Measurements from ENCODE around the gene CPB1. TPM values are rescaled to one million over a fixed set of nuclear protein-coding genes. Genes with fewer than 3 reads are reported as not detected.

The CPB1 gene
- total and polyA plus RNA-seq, 11 donors: 0.08 to 27.7 (median 2.0) TPM; not detected in 5

DNA sequence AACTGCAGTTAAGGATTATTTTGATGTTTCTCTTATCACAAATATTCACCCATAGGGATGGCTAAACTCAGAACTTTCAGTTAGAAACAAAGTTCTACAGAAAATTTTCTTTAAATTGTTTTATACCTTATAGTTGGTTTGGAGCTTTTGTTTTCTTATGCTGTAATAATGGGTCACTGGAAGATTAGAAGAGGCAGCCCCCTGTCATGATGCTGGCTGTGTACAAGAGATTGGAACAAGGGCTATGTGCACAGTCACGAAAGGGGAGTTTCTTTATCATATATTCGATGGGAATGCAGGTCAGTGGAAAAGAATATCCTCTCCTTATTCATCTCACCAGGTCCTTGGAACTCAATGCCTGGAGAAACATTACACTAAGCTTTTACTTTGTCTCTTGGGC is 25.5 kb downstream of the CPB1 start:
- H3K4me3 ChIP-seq: no peak overlapping the region
- ATAC-seq (no peak), DNase-seq (no peak)
- H3K9me3 ChIP-seq: no peaks in the 10 kb centered on the region
- WGBS, 4 donors: 59 to 85% (median 73%) methylated on average over 2 of the region's 2 CpGs
- intact Hi-C loops (cut with DNase I): loop anchor here in 1 of 10 donors (10.0 kb wide), 1 partner anchor 422 kb away; no protein-coding TSS in a partner anchor
- H3K4me1 ChIP-seq: peaks cover 0 to 4% (median 0%) of the 10 kb centered on the region in 12 donors
- no peak overlapping the region for H3K27ac ChIP-seq
- no peaks in the 10 kb centered on the region for H3K36me3 ChIP-seq
- no peaks in the 10 kb centered on the region for H3K27me3 ChIP-seq
- TF ChIP-seq POLR2A (IDR thresholded peaks at IDR 0.05): no peak
- TF ChIP-seq, protein P1, sequence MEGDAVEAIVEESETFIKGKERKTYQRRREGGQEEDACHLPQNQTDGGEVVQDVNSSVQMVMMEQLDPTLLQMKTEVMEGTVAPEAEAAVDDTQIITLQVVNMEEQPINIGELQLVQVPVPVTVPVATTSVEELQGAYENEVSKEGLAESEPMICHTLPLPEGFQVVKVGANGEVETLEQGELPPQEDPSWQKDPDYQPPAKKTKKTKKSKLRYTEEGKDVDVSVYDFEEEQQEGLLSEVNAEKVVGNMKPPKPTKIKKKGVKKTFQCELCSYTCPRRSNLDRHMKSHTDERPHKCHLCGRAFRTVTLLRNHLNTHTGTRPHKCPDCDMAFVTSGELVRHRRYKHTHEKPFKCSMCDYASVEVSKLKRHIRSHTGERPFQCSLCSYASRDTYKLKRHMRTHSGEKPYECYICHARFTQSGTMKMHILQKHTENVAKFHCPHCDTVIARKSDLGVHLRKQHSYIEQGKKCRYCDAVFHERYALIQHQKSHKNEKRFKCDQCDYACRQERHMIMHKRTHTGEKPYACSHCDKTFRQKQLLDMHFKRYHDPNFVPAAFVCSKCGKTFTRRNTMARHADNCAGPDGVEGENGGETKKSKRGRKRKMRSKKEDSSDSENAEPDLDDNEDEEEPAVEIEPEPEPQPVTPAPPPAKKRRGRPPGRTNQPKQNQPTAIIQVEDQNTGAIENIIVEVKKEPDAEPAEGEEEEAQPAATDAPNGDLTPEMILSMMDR (IDR thresholded peaks at IDR 0.05): no peak

DNA sequence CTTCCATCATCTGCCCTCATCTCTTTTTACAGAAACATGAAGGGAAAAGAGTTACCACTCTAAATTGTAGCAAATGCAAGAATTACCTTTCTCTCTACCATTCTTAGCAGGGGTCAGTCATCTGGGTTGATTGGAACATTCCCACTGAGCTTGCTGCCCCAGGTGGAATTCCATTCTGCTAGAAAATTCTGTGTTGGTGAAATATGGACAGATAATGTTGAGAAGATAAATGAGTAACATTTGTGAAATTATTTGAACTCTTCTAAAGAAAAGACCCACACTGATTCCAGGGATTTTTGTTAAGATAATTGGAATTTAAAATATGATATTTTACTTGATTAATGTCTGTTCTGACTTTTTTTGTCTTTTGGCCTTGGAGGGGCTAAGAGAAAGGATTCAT is 26.4 kb downstream of the CPB1 start:
- H3K4me1 ChIP-seq: peaks cover 0 to 4% (median 0%) of the 10 kb centered on the region in 12 donors
- no peaks in the 10 kb centered on the region for H3K9me3 ChIP-seq
- TF ChIP-seq, protein P1 (IDR thresholded peaks at IDR 0.05): no peak
- TF ChIP-seq POLR2A (IDR thresholded peaks at IDR 0.05): no peak
- DNase-seq: no peak
- ATAC-seq: no peak
- intact Hi-C loops (cut with DNase I): loop anchor here in 1 of 10 donors (10.0 kb wide), 1 partner anchor 421 kb away; no protein-coding TSS in a partner anchor
- H3K27me3 ChIP-seq: no peaks in the 10 kb centered on the region
- no peak overlapping the region for H3K4me3 ChIP-seq
- H3K27ac ChIP-seq: no peak overlapping the region
- H3K36me3 ChIP-seq: no peaks in the 10 kb centered on the region

DNA sequence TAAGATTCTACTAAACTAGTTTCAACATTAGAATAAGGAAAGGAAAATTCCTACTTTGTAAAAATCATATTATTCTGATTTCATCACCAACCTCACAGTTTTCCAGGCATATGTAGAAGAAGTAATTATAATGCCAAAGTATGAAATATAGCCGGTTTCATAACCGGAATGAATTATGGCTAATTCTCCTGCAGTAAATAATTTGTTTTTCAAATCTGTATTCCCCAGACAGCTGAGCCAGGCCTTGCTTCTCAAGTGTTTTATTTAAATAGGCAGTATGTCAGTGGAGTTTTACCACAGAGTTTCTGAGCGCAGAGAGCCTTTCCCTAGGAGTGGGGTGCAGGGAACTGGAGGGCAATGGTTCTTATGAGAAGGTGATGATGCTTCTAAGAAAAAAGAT is 28.8 kb downstream of the CPB1 start:
- Histone ChIP-seq H3K4me1 (peaks cover 0 to 4% (median 0%) of the 10 kb centered on the region in 12 donors), H3K9me3 (no peaks in the 10 kb centered on the region), H3K27ac (no peak overlapping the region), H3K36me3 (no peaks in the 10 kb centered on the region), H3K4me3 (no peak overlapping the region), H3K27me3 (no peaks in the 10 kb centered on the region)
- ATAC-seq: no peak
- no peak for TF ChIP-seq POLR2A (IDR thresholded peaks at IDR 0.05)
- TF ChIP-seq, protein P1 (IDR thresholded peaks at IDR 0.05): no peak
- 76 to 90% (median 89%) methylated on average over 3 of the region's 3 CpGs for WGBS, 4 donors
- no peak for DNase-seq
- intact Hi-C loops (cut with DNase I): loop anchor here in 1 of 10 donors (10.0 kb wide), 1 partner anchor 418 kb away; no protein-coding TSS in a partner anchor

DNA sequence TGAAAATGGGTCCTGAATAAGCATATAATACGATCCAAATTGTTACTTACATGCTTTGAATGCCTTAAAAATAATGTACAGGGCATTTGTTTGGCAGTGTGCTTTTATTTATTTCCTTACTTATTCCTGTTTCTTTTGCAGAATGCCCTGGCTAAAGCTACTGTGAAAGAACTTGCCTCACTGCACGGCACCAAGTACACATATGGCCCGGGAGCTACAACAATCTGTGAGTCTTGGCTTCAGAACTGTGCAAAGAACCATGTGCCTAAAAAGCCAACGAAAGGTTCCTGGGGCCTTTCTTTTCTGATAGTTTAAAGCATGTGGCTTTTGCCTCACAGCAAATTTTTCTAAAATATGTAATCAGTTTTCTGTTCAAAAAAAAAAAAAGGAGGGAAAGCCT is 29.7 kb downstream of the CPB1 start:
- DNase-seq (no peak), ATAC-seq (no peak)
- TF ChIP-seq, protein P1 (IDR thresholded peaks at IDR 0.05): no peak
- TF ChIP-seq POLR2A (IDR thresholded peaks at IDR 0.05): no peak
- no peak overlapping the region for H3K27ac ChIP-seq
- H3K4me1 ChIP-seq: peaks cover 0 to 2% (median 0%) of the 10 kb centered on the region in 12 donors
- intact Hi-C loops (cut with DNase I): loop anchor here in 1 of 10 donors (10.0 kb wide), 1 partner anchor 417 kb away; no protein-coding TSS in a partner anchor
- no peak overlapping the region for H3K4me3 ChIP-seq
- H3K36me3 ChIP-seq: no peaks in the 10 kb centered on the region
- peaks cover 0 to 4% (median 0%) of the 10 kb centered on the region in 9 donors for H3K27me3 ChIP-seq
- no peaks in the 10 kb centered on the region for H3K9me3 ChIP-seq
- WGBS, 4 donors: 66 to 85% (median 78%) methylated on average over 4 of the region's 4 CpGs

Data from heart left ventricle (tissue), 16 donors.